Kidney epithelial cell (primary cell): ENCODE data around the gene MGP. TPM values are rescaled to one million over a fixed set of nuclear protein-coding genes. Genes with fewer than 3 reads are reported as not detected.

Experiments used
- DNase-seq: peaks from one replicate; pipeline ENCODE4 v3.0.0-alpha.2; 2010; ENCODE audit warnings: low read depth
- H3K27me3 ChIP-seq: 2 replicates; pipeline ENCODE4 v1.6.0; 2011; ENCODE audit warnings: low read length; ENCODE audit not compliant: control insufficient read depth, insufficient read depth
- H3K36me3 ChIP-seq: 2 replicates; pipeline ENCODE4 v1.5.1; 2011; ENCODE audit warnings: low read length; ENCODE audit not compliant: control insufficient read depth, insufficient read depth
- H3K4me3 ChIP-seq: 2 replicates; pipeline ENCODE4 v1.5.1; 2011; ENCODE audit warnings: low read depth, mild to moderate bottlenecking, control low read depth, low read length
- total RNA-seq: library from RNA; depleted of rRNA; stranded (reverse); fragments of >200 nt; gene quantifications from 2 replicates; pipeline ENCODE4 v1.2.3, GENCODE V29; 2015
- TF ChIP-seq, protein P1 (sequence below): IDR thresholded peaks from 2 replicates; pipeline ENCODE4 v1.5.1; 2011; ENCODE audit warnings: mild to moderate bottlenecking, moderate library complexity, low read length, control low read depth, inconsistent platforms; ENCODE audit not compliant: insufficient read depth, poor library complexity, severe bottlenecking

MGP gene
- total RNA-seq, 1 donor from 2014 or later: 4.0 TPM

DNA sequence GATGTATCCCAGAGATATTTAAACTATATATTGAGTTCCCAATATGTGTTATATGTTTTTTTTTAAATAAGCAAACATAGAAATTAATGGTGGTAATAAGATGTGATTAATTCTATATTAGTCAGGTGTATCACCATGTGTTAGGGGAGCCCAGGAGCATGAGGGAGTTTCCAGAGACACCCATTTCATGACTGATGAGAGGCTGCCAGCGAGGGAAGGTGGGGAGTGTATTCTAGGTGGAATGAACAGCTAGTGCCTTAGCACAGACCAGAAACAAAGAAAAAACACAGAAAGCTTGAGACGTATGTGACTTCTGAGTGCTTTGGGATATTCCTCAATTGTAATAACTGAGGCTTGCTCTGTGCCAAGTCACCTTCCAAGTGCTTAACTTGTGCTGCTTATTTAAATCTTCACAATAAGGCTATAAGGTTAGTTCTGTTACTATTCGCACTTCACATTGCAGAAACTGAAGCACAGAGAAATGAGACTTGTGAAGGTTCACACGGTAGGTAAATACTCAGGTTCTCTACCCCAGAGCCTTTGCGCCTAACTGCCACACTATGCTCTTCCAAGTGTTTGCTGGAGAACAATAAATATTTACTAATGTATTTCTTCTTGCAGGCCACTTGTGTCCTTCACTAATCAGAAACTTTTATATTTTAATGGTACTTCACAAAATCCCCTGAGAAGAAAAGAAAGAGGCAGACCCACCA lies 17.9 kb upstream of the MGP start:
- TF ChIP-seq, protein P1, sequence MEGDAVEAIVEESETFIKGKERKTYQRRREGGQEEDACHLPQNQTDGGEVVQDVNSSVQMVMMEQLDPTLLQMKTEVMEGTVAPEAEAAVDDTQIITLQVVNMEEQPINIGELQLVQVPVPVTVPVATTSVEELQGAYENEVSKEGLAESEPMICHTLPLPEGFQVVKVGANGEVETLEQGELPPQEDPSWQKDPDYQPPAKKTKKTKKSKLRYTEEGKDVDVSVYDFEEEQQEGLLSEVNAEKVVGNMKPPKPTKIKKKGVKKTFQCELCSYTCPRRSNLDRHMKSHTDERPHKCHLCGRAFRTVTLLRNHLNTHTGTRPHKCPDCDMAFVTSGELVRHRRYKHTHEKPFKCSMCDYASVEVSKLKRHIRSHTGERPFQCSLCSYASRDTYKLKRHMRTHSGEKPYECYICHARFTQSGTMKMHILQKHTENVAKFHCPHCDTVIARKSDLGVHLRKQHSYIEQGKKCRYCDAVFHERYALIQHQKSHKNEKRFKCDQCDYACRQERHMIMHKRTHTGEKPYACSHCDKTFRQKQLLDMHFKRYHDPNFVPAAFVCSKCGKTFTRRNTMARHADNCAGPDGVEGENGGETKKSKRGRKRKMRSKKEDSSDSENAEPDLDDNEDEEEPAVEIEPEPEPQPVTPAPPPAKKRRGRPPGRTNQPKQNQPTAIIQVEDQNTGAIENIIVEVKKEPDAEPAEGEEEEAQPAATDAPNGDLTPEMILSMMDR: no peak
- H3K36me3 ChIP-seq: no peaks in the 10 kb centered on the region
- DNase-seq: no peak
- no peaks in the 10 kb centered on the region for H3K27me3 ChIP-seq
- H3K4me3 ChIP-seq: no peak overlapping the region

DNA sequence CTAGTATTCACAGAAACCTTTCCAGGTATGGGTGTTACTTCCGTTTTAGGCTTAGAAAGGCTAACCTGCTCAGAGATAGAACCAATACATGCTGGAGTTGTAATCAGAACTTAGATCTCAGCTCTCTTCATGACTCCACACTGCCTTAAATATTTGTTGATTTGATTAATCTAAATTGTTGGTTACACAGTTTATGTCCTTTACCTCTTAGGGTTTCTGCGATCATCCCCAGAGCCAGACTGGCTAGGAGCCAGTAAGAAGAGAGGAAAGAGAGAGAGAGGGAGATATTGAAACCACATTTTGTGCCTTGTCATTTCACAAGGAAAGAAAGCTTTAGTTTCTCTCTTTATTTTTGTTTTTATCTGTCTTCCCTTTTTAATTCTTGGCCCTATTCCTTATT lies 16.8 kb upstream of the MGP start:
- DNase-seq: no peak
- TF ChIP-seq, protein P1: no peak
- no peaks in the 10 kb centered on the region for H3K27me3 ChIP-seq
- no peak overlapping the region for H3K4me3 ChIP-seq
- no peaks in the 10 kb centered on the region for H3K36me3 ChIP-seq

- no peaks in the 10 kb centered on the region for H3K36me3 ChIP-seq
- TF ChIP-seq, protein P1: no peak
- no peaks in the 10 kb centered on the region for H3K27me3 ChIP-seq
- H3K4me3 ChIP-seq: no peak overlapping the region
- DNase-seq: no peak
Observed at GRCh38 chr12:14901228-14901562, 15.5 kb upstream of the MGP start.

DNA sequence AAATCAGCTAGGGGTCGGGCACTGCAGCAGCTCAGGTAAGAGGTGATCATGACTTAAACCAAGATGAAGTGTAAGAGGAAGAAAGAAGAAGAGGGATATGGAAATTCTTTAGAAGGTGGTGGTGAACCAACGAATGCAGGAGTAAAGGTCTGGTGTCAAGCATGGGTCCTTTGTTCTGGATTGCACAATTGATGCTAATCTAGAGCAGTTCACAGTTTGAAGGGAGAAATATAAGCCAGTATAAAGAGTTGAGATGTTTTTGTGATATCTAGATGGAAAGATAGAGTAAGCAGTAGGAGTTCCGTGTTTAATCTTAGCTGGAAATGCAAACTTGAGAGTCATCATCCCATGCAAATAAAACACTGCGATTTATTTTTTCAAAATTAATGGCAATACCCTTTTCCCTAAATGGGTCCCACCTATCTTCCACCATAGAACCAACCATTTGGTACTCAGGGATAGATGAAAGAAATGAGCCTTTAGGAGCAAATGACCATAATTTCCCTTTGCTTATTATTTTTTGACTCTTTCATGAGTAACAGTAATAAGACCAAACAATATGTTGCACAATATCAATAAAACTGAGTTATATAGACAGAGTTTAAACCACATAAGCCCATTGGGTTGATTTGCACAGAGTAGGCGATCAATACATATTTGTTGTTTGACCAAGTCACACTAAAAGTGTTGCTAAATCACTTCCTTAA lies 15.0 kb upstream of the MGP start:
- TF ChIP-seq, protein P1: no peak
- Histone ChIP-seq H3K36me3 (no peaks in the 10 kb centered on the region), H3K27me3 (no peaks in the 10 kb centered on the region), H3K4me3 (no peak overlapping the region)
- DNase-seq: no peak

DNA sequence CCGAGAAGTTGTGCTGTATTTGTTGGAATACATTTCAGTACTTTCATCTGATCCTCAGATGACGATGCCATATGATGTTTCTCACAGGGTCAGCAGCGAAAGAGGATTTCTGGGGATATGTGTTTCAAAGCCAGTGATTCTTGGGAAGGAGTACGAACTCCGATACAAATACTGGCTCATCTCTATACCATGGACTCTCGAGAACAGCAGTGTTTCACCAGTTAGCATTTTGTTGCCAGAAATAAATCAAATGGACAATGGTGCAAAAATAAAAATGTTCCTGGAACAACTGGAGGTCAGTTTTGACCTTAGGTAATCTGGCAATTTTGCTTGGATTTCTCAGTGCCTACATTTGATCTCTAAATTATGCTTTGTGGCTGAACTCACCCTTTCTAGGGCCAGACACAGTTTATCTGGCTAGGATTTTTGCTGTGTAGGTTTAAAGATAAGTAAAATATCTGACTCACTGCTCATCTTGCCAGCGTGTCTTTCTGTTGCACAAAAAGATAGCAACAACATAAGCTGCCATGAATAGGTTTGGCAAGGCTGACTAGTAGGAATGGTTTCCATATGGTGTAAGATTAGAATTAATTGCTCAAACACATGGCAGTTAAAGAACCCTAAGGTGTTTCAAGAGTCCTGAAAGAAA lies 11.0 kb upstream of the MGP start:
- Histone ChIP-seq H3K27me3 (no peaks in the 10 kb centered on the region), H3K36me3 (no peaks in the 10 kb centered on the region), H3K4me3 (no peak overlapping the region)
- TF ChIP-seq, protein P1: no peak
- DNase-seq: no peak
